PC-3 (cell line): ENCODE results near the gene RCCD1. TPM values are rescaled to one million over a fixed set of nuclear protein-coding genes. Genes with fewer than 3 reads are reported as not detected.

Source experiments
- ATAC-seq: fragments of 200-7000 bp; cut with Tn5 transposase; 2 replicates; pipeline ENCODE4 v1.9.1; 2020; ENCODE audit warnings: mild to moderate bottlenecking, moderate library complexity
- BruUV-seq: library from RNA; stranded (reverse); fragments of 400-500 nt; replicated peaks from 2 replicates; lab custom pipeline; 2021; lab: Mats Ljungman, UMichigan
- CTCF ChIA-PET: fragments of 300-600 bp; sonication (Branson Sonifier 250); formaldehyde crosslinking; loops from one replicate; lab custom pipeline; 2022; ENCODE audit warnings: antibody characterized with exemption; lab: Charles Lee
- POLR2A ChIA-PET: fragments of 300-600 bp; sonication (Branson Sonifier 250); formaldehyde crosslinking; loops from one replicate; lab custom pipeline; 2022; ENCODE audit warnings: antibody characterized with exemption; ENCODE audit not compliant: unreplicated experiment; lab: Charles Lee
- DNase-seq: peaks from one replicate; pipeline ENCODE4 v3.0.0-alpha.2; 2015
- H2AFZ ChIP-seq: fragments of 300-600 bp; sonication (generic); 2 replicates; pipeline ENCODE4 v1.6.0; 2016; ENCODE audit warnings: antibody characterized with exemption, low read length
- H3F3A ChIP-seq: fragments of 300-600 bp; sonication (generic); one replicate; pipeline ENCODE4 v1.6.0; 2017; ENCODE audit warnings: antibody characterized with exemption, low read length, control low read depth, mild to moderate bottlenecking; ENCODE audit not compliant: unreplicated experiment
- H3K27ac ChIP-seq: fragments of 300-600 bp; sonication (generic); 2 replicates; pipeline ENCODE4 v1.5.1; 2016; ENCODE audit warnings: mild to moderate bottlenecking, low read length
- H3K27me3 ChIP-seq: fragments of 300-600 bp; sonication (generic); 2 replicates; pipeline ENCODE4 v1.6.1; 2016; ENCODE audit warnings: low read length, mixed read lengths
- H3K36me3 ChIP-seq: fragments of 300-600 bp; sonication (generic); 2 replicates; pipeline ENCODE4 v1.6.1; 2016; ENCODE audit warnings: low read depth, mixed run types, low read length, mixed read lengths
- H3K4me1 ChIP-seq: fragments of 300-600 bp; sonication (generic); 2 replicates; pipeline ENCODE4 v1.5.1; 2016; ENCODE audit warnings: low read length; ENCODE audit not compliant: insufficient read depth
- H3K4me2 ChIP-seq: fragments of 300-600 bp; sonication (generic); 2 replicates; pipeline ENCODE4 v1.6.0; 2016; ENCODE audit warnings: low read length
- H3K4me3 ChIP-seq: fragments of 300-600 bp; sonication (generic); 2 replicates; pipeline ENCODE4 v1.5.1; 2016; ENCODE audit warnings: mild to moderate bottlenecking, low read length, mixed read lengths
- H3K79me2 ChIP-seq: fragments of 300-600 bp; sonication (generic); 2 replicates; pipeline ENCODE4 v1.6.1; 2017; ENCODE audit warnings: low read length, mixed read lengths
- H3K9ac ChIP-seq: fragments of 300-600 bp; sonication (generic); 2 replicates; pipeline ENCODE4 v1.6.0; 2016; ENCODE audit warnings: mild to moderate bottlenecking, low read length
- H3K9me2 ChIP-seq: fragments of 300-600 bp; sonication (generic); replicated peaks from 2 replicates; pipeline ENCODE4 v1.6.1; 2016; ENCODE audit warnings: mixed run types, low read length, mixed read lengths
- H3K9me3 ChIP-seq: fragments of 300-600 bp; sonication (generic); 2 replicates; pipeline ENCODE4 v1.6.1; 2016; ENCODE audit warnings: low read length, mixed read lengths
- H4K20me1 ChIP-seq: fragments of 300-600 bp; sonication (generic); 2 replicates; pipeline ENCODE4 v1.6.1; 2016; ENCODE audit warnings: low read length, mixed read lengths
- CTCF ChIP-seq: fragments of 300-600 bp; sonication (generic); conservative IDR thresholded peaks from 2 replicates; pipeline ENCODE4 v1.5.1; 2017; ENCODE audit warnings: antibody characterized with exemption, low read depth, mild to moderate bottlenecking, low read length
- EZH2 ChIP-seq: fragments of 300-600 bp; sonication (generic); IDR thresholded peaks from one replicate; pipeline ENCODE4 v1.6.1; 2017; ENCODE audit warnings: antibody characterized with exemption, mild to moderate bottlenecking, low read length; ENCODE audit not compliant: unreplicated experiment
- EZH2phosphoT487 ChIP-seq: fragments of 300-600 bp; sonication (generic); IDR thresholded peaks from 2 replicates; pipeline ENCODE4 v1.6.1; 2018; ENCODE audit warnings: mild to moderate bottlenecking, antibody characterized with exemption, low read length, borderline replicate concordance
- intact Hi-C: fragments of 100-400 bp; cut with micrococcal nuclease; formaldehyde crosslinking; loops from 2 replicates; pipeline ENCODE4 v1.9.0; 2023
- total RNA-seq: library from RNA; depleted of rRNA; stranded (reverse); fragments of >200 nt; gene quantifications from 2 replicates; pipeline ENCODE4 v1.2.3, GENCODE V29; 2014

RCCD1 gene
- total RNA-seq, 1 experiment from 2014 or later = 9.2 TPM

- Histone ChIP-seq H3K9me2 (no peaks in the 10 kb centered on the region), H3K4me1 (peaks cover 13% of the 10 kb centered on the region), H3K27me3 (no peaks in the 10 kb centered on the region), H2AFZ (no peak overlapping the region), H3F3A (no peaks in the 10 kb centered on the region), H3K9me3 (no peaks in the 10 kb centered on the region), H3K4me2 (no peak overlapping the region), H3K36me3 (peaks cover 11% of the 10 kb centered on the region), H3K4me3 (no peak overlapping the region), H4K20me1 (no peaks in the 10 kb centered on the region), H3K9ac (no peak overlapping the region), H3K27ac (no peak overlapping the region), H3K79me2 (peaks cover 16% of the 10 kb centered on the region; the same call in 1 of the 2 replicates)
- ATAC-seq (no peak), DNase-seq (no peak)
- ChIA-PET POLR2A (no interaction called here), CTCF (no interaction called here)
- BruUV-seq = no TSS peak
- TF ChIP-seq CTCF (no peak), EZH2 (no peak), EZH2phosphoT487 (no peak)
- intact Hi-C loops = no loop called here
Observed at GRCh38 chr15:90906181-90906849, 48.4 kb upstream of the RCCD1 start.

DNA sequence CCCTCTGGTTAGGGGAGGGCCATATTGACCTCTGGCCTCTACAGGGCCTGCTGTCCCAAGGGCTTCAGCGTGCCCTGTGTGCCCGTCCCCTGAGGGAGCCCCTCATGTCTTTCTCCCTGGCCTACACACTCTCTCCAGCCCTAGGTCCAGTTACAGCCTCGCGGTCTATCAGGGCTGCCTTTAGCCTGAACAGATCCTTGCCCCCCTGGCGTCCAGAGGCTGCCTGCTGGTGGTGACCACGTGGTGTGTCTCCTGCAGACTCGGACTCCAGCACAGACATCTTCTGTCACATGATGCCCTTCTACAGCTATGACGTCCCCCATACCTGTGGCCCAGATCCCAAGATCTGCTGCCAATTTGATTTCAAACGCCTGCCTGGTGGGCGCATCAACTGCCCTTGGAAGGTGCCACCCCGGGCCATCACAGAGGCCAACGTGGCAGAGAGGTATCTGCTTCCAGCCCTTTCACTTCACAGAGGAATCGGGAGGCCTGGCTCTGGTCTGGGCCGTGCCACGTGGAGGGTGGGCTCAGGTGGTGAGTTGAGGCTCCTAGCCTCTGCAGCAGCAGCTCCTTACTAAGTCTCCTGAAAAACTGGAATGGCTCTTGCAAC is 47.5 kb upstream of the RCCD1 start:
- Histone ChIP-seq H3K4me3 (no peak overlapping the region), H3K27ac (no peak overlapping the region), H3K9ac (no peak overlapping the region), H3K4me2 (no peak overlapping the region), H3K4me1 (peaks cover 7% of the 10 kb centered on the region; the same call in 1 of the 2 replicates), H3F3A (no peaks in the 10 kb centered on the region), H3K79me2 (peaks cover 16% of the 10 kb centered on the region; the same call in 1 of the 2 replicates), H3K9me2 (no peaks in the 10 kb centered on the region), H2AFZ (no peak overlapping the region), H3K9me3 (no peaks in the 10 kb centered on the region), H4K20me1 (no peaks in the 10 kb centered on the region), H3K36me3 (peaks cover 11% of the 10 kb centered on the region), H3K27me3 (no peaks in the 10 kb centered on the region)
- ATAC-seq (no peak), DNase-seq (no peak)
- CTCF ChIA-PET = no interaction called here
- POLR2A ChIA-PET = no interaction called here
- TF ChIP-seq EZH2 (no peak), EZH2phosphoT487 (no peak), CTCF (no peak)
- no TSS peak for BruUV-seq
- intact Hi-C loops = no loop called here
